ENCODE measurements around the gene SNED1.

The SNED1 gene

DNA sequence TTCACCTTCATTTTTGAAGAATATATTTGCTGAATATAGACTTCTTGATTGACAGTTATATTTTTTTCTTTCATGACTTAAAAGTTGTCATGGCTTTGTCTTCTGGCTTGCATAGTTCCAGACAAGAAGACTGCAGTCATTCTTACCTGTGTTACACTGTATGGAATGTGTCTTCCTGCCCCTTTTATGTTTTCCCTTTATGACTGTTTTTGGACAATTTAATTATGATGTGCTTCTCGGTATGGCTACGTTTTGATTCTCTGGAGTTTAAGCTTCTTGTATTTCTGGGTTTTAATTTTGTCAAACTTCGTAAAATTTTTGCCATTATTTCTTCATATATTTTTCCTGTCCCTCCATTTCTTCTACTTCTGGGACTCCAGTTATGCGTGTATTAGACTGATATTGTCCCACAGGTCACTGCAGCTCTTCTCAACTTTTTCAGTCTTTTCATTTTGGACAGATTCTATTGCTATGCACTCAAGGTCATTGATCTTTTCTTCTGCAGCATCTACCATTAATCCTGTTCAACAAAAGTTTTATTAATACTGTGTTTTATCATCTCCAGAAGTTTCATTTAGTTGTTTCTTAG lies 86.5 kb downstream of the SNED1 start:
- TF ChIP-seq ZNF133 (tag by site-specific recombination; IDR thresholded peaks at IDR 0.05) (peak; percentile 79), SETDB1 (IDR thresholded peaks at IDR 0.05; ENCODE audit: insufficient read length, low read length) (peak; percentile 90), ZNF19 (tag by site-specific recombination; IDR thresholded peaks at IDR 0.05; ENCODE audit: low read depth) (no peak), ZNF791 (tag by site-specific recombination; IDR thresholded peaks at IDR 0.05) (peak; percentile 92), ZSCAN16 (tag by site-specific recombination; IDR thresholded peaks at IDR 0.05) (no peak)
- TF ChIP-seq, protein P1, sequence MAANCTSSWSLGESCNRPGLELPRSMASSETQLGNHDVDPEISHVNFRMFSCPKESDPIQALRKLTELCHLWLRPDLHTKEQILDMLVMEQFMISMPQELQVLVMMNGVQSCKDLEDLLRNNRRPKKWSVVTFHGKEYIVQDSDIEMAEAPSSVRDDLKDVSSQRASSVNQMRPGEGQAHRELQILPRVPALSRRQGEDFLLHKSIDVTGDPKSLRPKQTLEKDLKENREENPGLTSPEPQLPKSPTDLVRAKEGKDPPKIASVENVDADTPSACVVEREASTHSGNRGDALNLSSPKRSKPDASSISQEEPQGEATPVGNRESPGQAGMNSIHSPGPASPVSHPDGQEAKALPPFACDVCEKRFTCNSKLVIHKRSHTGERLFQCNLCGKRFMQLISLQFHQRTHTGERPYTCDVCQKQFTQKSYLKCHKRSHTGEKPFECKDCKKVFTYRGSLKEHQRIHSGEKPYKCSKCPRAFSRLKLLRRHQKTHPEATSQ (tag by site-specific recombination; IDR thresholded peaks at IDR 0.05): no peak
- no peak overlapping the region for H3K4me3 ChIP-seq (ENCODE audit: low read depth, low read length)
- H3K9me3 ChIP-seq (ENCODE audit: control insufficient read depth, insufficient read depth, low read depth, low read length): no peaks in the 10 kb centered on the region
- no peaks in the 10 kb centered on the region for H3K4me1 ChIP-seq (ENCODE audit: control insufficient read depth, insufficient read depth, low read length)
- CTCF ChIA-PET: no interaction called here
- POLR2A ChIA-PET: no interaction called here
- no peak overlapping the region for H3K27ac ChIP-seq (ENCODE audit: extremely low read depth, low read depth, low read length)
- peaks cover 24 to 42% of the 10 kb centered on the region in 2 experiments for H3K36me3 ChIP-seq (ENCODE audit: control insufficient read depth in 2 of 2, insufficient read depth in 1 of 2, low read length in 2 of 2)

DNA sequence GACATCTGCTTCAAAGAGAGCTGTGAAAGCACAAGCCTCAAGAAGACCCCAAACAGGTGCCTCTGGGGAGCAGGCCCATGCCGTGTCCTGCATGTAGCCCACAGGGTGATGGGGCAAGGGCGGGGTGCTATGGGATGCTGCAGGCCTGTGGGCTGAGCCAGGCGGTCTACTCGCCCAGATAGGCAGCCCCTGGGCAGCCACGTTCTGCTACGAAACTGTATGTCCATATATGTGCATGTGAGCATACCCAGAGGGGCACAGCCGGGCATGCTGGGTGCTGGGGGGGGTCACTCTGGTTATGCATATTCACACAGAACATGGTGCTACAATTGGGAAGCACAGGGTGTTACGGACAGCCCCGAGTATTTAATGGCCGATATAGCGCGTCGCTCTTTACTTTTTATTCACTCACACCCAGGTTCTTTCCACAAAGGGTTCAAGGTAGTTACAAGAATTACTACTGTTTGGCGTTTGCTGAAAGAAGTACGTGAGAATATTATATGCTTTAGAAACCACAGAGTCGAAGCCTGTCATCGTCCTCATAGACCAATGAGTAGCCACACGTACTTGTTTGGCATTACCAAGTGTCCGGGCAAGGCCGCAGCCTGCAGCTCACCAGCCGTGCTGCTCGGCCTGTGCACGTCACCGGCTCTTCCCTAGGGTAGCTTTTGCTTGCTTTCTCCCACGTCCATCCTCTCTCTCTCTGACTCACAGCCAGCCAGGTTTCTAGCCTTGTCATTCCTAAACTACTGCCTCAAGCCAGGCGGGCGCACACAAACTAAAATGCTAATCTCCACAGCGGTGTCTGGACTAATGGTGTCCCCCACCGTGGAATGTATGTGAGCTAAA lies 89.2 kb downstream of the SNED1 start:
- TF ChIP-seq ZNF223 (tag by site-specific recombination; IDR thresholded peaks at IDR 0.05): no peak
- no peak for TF ChIP-seq ZSCAN16 (tag by site-specific recombination; IDR thresholded peaks at IDR 0.05)
- Histone ChIP-seq H3K4me3 (ENCODE audit: low read depth, low read length) (no peak overlapping the region), H3K27ac (ENCODE audit: extremely low read depth, low read depth, low read length) (no peak overlapping the region), H3K9me3 (ENCODE audit: control insufficient read depth, insufficient read depth, low read depth, low read length) (no peaks in the 10 kb centered on the region), H3K36me3 (ENCODE audit: control insufficient read depth in 2 of 2, insufficient read depth in 1 of 2, low read length in 2 of 2) (peaks cover 27 to 69% of the 10 kb centered on the region in 2 experiments), H3K4me1 (ENCODE audit: control insufficient read depth, insufficient read depth, low read length) (no peaks in the 10 kb centered on the region)
- ChIA-PET CTCF (no interaction called here), POLR2A (no interaction called here)

DNA sequence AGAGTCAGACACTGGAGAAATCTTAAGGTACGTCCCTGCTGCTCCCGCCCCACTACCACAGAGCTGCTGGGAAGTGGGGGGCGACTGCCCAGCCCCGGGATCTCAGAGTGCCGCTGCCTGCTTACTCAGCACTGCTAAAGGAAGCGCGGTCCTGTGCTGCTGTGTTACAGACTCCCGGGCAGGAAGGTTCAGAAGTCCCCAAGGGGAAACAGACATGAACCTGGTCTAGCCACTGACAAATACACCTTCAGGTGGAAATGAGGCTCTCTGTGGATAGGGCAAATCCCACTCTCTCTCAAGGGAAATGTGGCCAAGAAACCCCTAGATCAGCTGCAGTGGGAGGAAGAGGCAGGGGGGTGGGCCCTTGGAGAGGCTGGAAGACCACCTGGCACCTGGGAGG lies 90.0 kb downstream of the SNED1 start:
- H3K4me3 ChIP-seq (ENCODE audit: low read depth, low read length): no peak overlapping the region
- no peak overlapping the region for H3K27ac ChIP-seq (ENCODE audit: extremely low read depth, low read depth, low read length)
- CTCF ChIA-PET: interaction anchor here (0.5 to 2.0 kb wide), 2 partner anchors 10 to 596 kb away, joined by 3 to 9 read pairs; no protein-coding TSS in a partner anchor
- POLR2A ChIA-PET: no interaction called here
- no peaks in the 10 kb centered on the region for H3K9me3 ChIP-seq (ENCODE audit: control insufficient read depth, insufficient read depth, low read depth, low read length)
- peaks cover 27 to 76% of the 10 kb centered on the region in 2 experiments for H3K36me3 ChIP-seq (ENCODE audit: control insufficient read depth in 2 of 2, insufficient read depth in 1 of 2, low read length in 2 of 2)
- no peaks in the 10 kb centered on the region for H3K4me1 ChIP-seq (ENCODE audit: control insufficient read depth, insufficient read depth, low read length)
- no peak for TF ChIP-seq GFI1B (tag by site-specific recombination; IDR thresholded peaks at IDR 0.05)
- TF ChIP-seq ZNF335 (tag by site-specific recombination; conservative IDR thresholded peaks at IDR 0.05): no peak
- TF ChIP-seq YY1 (tag by site-specific recombination; IDR thresholded peaks at IDR 0.05): no peak
- TF ChIP-seq ZNF391 (tag by site-specific recombination; IDR thresholded peaks at IDR 0.05; ENCODE audit: borderline replicate concordance, low read depth): no peak
- TF ChIP-seq ZFP3 (tag by site-specific recombination; IDR thresholded peaks at IDR 0.05; ENCODE audit: low read depth): no peak
- TF ChIP-seq, protein P2, sequence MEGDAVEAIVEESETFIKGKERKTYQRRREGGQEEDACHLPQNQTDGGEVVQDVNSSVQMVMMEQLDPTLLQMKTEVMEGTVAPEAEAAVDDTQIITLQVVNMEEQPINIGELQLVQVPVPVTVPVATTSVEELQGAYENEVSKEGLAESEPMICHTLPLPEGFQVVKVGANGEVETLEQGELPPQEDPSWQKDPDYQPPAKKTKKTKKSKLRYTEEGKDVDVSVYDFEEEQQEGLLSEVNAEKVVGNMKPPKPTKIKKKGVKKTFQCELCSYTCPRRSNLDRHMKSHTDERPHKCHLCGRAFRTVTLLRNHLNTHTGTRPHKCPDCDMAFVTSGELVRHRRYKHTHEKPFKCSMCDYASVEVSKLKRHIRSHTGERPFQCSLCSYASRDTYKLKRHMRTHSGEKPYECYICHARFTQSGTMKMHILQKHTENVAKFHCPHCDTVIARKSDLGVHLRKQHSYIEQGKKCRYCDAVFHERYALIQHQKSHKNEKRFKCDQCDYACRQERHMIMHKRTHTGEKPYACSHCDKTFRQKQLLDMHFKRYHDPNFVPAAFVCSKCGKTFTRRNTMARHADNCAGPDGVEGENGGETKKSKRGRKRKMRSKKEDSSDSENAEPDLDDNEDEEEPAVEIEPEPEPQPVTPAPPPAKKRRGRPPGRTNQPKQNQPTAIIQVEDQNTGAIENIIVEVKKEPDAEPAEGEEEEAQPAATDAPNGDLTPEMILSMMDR (tag by site-specific recombination; IDR thresholded peaks at IDR 0.05): no peak
- TF ChIP-seq ZNF2 (tag by site-specific recombination; IDR thresholded peaks at IDR 0.05): no peak
- no peak for TF ChIP-seq ZNF76 (tag by site-specific recombination; IDR thresholded peaks at IDR 0.05; ENCODE audit: borderline replicate concordance, low read depth)
- TF ChIP-seq ZNF214 (tag by site-specific recombination; IDR thresholded peaks at IDR 0.05; ENCODE audit: borderline replicate concordance): no peak
- TF ChIP-seq, protein P3, sequence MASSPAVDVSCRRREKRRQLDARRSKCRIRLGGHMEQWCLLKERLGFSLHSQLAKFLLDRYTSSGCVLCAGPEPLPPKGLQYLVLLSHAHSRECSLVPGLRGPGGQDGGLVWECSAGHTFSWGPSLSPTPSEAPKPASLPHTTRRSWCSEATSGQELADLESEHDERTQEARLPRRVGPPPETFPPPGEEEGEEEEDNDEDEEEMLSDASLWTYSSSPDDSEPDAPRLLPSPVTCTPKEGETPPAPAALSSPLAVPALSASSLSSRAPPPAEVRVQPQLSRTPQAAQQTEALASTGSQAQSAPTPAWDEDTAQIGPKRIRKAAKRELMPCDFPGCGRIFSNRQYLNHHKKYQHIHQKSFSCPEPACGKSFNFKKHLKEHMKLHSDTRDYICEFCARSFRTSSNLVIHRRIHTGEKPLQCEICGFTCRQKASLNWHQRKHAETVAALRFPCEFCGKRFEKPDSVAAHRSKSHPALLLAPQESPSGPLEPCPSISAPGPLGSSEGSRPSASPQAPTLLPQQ (tag by site-specific recombination; IDR thresholded peaks at IDR 0.05): no peak
- TF ChIP-seq, protein P4, sequence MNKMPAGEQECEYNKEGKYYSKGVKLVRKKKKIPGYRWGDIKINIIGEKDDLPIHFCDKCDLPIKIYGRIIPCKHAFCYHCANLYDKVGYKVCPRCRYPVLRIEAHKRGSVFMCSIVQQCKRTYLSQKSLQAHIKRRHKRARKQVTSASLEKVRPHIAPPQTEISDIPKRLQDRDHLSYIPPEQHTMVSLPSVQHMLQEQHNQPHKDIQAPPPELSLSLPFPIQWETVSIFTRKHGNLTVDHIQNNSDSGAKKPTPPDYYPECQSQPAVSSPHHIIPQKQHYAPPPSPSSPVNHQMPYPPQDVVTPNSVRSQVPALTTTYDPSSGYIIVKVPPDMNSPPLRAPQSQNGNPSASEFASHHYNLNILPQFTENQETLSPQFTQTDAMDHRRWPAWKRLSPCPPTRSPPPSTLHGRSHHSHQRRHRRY (tag by site-specific recombination; IDR thresholded peaks at IDR 0.05): no peak
- no peak for TF ChIP-seq ZNF785 (tag by site-specific recombination; IDR thresholded peaks at IDR 0.05)
- TF ChIP-seq, protein P5, sequence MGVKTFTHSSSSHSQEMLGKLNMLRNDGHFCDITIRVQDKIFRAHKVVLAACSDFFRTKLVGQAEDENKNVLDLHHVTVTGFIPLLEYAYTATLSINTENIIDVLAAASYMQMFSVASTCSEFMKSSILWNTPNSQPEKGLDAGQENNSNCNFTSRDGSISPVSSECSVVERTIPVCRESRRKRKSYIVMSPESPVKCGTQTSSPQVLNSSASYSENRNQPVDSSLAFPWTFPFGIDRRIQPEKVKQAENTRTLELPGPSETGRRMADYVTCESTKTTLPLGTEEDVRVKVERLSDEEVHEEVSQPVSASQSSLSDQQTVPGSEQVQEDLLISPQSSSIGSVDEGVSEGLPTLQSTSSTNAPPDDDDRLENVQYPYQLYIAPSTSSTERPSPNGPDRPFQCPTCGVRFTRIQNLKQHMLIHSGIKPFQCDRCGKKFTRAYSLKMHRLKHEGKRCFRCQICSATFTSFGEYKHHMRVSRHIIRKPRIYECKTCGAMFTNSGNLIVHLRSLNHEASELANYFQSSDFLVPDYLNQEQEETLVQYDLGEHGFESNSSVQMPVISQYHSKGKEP (tag by site-specific recombination; IDR thresholded peaks at IDR 0.05): no peak
- TF ChIP-seq ZFHX2 (tag by site-specific recombination; conservative IDR thresholded peaks at IDR 0.05): no peak
